Ovary (tissue), 3 donors: ENCODE results near the gene FBXL20.

Experiments used
- CTCF ChIP-seq, 3 donors: fragments of 450-650 bp in 2 of 3; fragments of 200-600 bp in 1 of 3; IDR thresholded peaks; one replicate each; pipeline versions ENCODE4 v1.5.1 to v1.8.0; 2016 to 2022; ENCODE audit warnings: antibody characterized with exemption in 3 of 3, mild to moderate bottlenecking in 1 of 3
- EP300 ChIP-seq: sonication (generic); formaldehyde crosslinking; IDR thresholded peaks from one replicate; pipeline ENCODE4 v1.6.1; 2017; ENCODE audit warnings: antibody characterized with exemption
- POLR2A ChIP-seq: fragments of 450-650 bp; IDR thresholded peaks from one replicate; pipeline ENCODE4 v1.6.1; 2017; ENCODE audit warnings: antibody characterized with exemption, mild to moderate bottlenecking, moderate library complexity
- donor health status: DM: no; HTN: no; CAD: no.

GRCh38 chr17:39223907-39224777 lies 177.3 kb downstream of the FBXL20 start:
- no peak for TF ChIP-seq CTCF (IDR thresholded peaks at IDR 0.05)
- no peak for TF ChIP-seq EP300
- no peak for TF ChIP-seq POLR2A
